Measurements from ENCODE around the gene ANO2. TPM values are rescaled to one million over a fixed set of nuclear protein-coding genes. Genes with fewer than 3 reads are reported as not detected.
A peak's percentile ranks its signal among the peaks of the same experiment; 100 is the strongest.

ANO2 gene
- total RNA-seq, 2 donors from 2014 or later, result 14.3 to 28.5 TPM

- Mint-ChIP-seq H3K4me3 (no peak overlapping the region), H3K9me3 (peaks cover 3% of the 10 kb centered on the region), H3K4me1 (peaks cover 8% of the 10 kb centered on the region), H3K27me3 (ENCODE audit: insufficient read depth) (peaks cover 25% of the 10 kb centered on the region), H3K36me3 (ENCODE audit: low read depth) (peaks cover 3% of the 10 kb centered on the region), H3K27ac (no peak overlapping the region)
- H3K9ac ChIP-seq (ENCODE audit: extremely low read depth, low read length, poor library complexity, severe bottlenecking), result no peak overlapping the region
- no peaks in the 10 kb centered on the region for H3K36me3 ChIP-seq (ENCODE audit: control insufficient read depth, insufficient read depth, low read length)
- no peak for DNase-seq
- no peak overlapping the region for H3K27ac ChIP-seq (ENCODE audit: low read depth, low read length)
- H3K9me3 ChIP-seq (ENCODE audit: control insufficient read depth, low read length), result peaks cover 6% of the 10 kb centered on the region
- H3K27me3 ChIP-seq (ENCODE audit: control insufficient read depth, insufficient read depth, low read length, poor library complexity, severe bottlenecking), result peaks cover 10% of the 10 kb centered on the region
- WGBS, 2 experiments (ENCODE audit: insufficient coverage in 1 of 2, insufficient read length in 1 of 2), result 87 to 89% methylated on average over 9 of the region's 9 CpGs
- TF ChIP-seq, protein P1, sequence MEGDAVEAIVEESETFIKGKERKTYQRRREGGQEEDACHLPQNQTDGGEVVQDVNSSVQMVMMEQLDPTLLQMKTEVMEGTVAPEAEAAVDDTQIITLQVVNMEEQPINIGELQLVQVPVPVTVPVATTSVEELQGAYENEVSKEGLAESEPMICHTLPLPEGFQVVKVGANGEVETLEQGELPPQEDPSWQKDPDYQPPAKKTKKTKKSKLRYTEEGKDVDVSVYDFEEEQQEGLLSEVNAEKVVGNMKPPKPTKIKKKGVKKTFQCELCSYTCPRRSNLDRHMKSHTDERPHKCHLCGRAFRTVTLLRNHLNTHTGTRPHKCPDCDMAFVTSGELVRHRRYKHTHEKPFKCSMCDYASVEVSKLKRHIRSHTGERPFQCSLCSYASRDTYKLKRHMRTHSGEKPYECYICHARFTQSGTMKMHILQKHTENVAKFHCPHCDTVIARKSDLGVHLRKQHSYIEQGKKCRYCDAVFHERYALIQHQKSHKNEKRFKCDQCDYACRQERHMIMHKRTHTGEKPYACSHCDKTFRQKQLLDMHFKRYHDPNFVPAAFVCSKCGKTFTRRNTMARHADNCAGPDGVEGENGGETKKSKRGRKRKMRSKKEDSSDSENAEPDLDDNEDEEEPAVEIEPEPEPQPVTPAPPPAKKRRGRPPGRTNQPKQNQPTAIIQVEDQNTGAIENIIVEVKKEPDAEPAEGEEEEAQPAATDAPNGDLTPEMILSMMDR (conservative IDR thresholded peaks at IDR 0.05), result no peak
- no peaks in the 10 kb centered on the region for H3K4me1 ChIP-seq (ENCODE audit: control insufficient read depth, insufficient read depth, low read length)
- no peak overlapping the region for H3K4me3 ChIP-seq (ENCODE audit: low read length)
Observed at GRCh38 chr12:5705791-5706190, 239.3 kb downstream of the ANO2 start.

DNA sequence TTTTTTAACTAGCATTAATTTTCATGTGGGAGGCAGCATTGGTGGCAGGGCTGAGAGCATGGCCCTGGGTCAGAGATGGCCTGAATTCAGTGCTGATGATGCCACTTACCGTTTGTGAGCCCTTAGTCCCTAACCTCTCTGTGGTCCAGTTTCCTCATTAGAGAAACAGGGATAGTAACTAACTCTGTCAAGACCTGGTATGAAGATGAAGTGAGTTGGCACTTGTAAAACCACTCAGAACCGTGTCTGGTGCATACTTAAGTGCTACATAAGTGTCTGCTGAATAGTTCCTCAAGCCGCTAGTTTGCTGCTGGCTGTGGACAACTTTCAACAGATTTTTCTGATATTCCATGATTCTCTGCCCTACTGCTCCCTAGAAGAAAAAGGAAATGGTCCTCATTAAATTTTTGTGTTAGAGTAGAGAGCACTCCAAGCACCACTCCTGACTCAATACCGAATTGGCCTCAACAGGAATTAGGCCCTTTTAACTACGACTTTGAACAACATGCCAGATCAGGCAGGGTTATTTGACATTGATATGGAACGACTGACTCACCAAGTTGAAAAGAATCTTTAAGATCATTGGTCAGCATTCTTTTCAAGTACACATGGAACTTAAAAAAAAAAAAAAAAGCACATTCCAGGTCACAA, 250.2 kb downstream of the ANO2 start:
- H3K27me3 ChIP-seq (ENCODE audit: control insufficient read depth, insufficient read depth, low read length, poor library complexity, severe bottlenecking), result peaks cover 48% of the 10 kb centered on the region
- 90% methylated on average over 6 of the region's 6 CpGs for WGBS, 2 experiments (ENCODE audit: insufficient coverage in 1 of 2, insufficient read length in 1 of 2)
- TF ChIP-seq, protein P1 (conservative IDR thresholded peaks at IDR 0.05), result no peak
- peaks cover 54% of the 10 kb centered on the region for H3K9me3 Mint-ChIP-seq
- no peak overlapping the region for H3K9ac ChIP-seq (ENCODE audit: extremely low read depth, low read length, poor library complexity, severe bottlenecking)
- H3K9me3 ChIP-seq (ENCODE audit: control insufficient read depth, low read length), result peaks cover 30% of the 10 kb centered on the region
- H3K36me3 Mint-ChIP-seq (ENCODE audit: low read depth), result peaks cover 43% of the 10 kb centered on the region
- no peak overlapping the region for H3K27ac ChIP-seq (ENCODE audit: low read depth, low read length)
- DNase-seq, result peak; percentile 11
- no peak overlapping the region for H3K27ac Mint-ChIP-seq
- H3K4me1 Mint-ChIP-seq, result peaks cover 3% of the 10 kb centered on the region
- no peak overlapping the region for H3K4me3 Mint-ChIP-seq
- no peaks in the 10 kb centered on the region for H3K36me3 ChIP-seq (ENCODE audit: control insufficient read depth, insufficient read depth, low read length)
- H3K4me3 ChIP-seq (ENCODE audit: low read length), result no peak overlapping the region
- no peaks in the 10 kb centered on the region for H3K4me1 ChIP-seq (ENCODE audit: control insufficient read depth, insufficient read depth, low read length)
- peaks cover 54% of the 10 kb centered on the region for H3K27me3 Mint-ChIP-seq (ENCODE audit: insufficient read depth)

DNA sequence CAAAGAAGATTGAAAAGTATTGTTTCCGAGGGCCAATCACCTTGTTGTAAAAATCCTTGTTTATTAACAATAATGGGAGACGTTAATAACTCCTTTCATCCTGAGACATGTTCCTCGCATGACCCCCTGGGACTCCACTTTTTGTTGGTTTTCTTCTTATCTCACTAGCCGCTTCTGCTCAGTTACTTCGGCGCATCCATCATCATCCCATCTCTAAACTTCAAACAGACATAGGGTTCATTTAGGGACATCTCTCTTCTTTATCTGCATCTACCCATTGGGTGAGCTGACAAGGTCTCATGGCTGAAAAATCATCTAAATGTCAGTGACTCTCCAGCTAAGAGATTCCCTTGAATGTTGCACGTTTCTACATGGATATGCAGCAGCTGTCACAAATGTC, 252.2 kb downstream of the ANO2 start:
- H3K4me3 Mint-ChIP-seq, result no peak overlapping the region
- Histone ChIP-seq H3K4me1 (ENCODE audit: control insufficient read depth, insufficient read depth, low read length) (peaks cover 7% of the 10 kb centered on the region), H3K27me3 (ENCODE audit: control insufficient read depth, insufficient read depth, low read length, poor library complexity, severe bottlenecking) (peaks cover 69% of the 10 kb centered on the region), H3K9me3 (ENCODE audit: control insufficient read depth, low read length) (peaks cover 30% of the 10 kb centered on the region), H3K27ac (ENCODE audit: low read depth, low read length) (no peak overlapping the region), H3K4me3 (ENCODE audit: low read length) (no peak overlapping the region), H3K9ac (ENCODE audit: extremely low read depth, low read length, poor library complexity, severe bottlenecking) (no peak overlapping the region), H3K36me3 (ENCODE audit: control insufficient read depth, insufficient read depth, low read length) (no peaks in the 10 kb centered on the region)
- TF ChIP-seq, protein P1 (conservative IDR thresholded peaks at IDR 0.05), result no peak
- DNase-seq, result no peak
- peaks cover 43% of the 10 kb centered on the region for H3K9me3 Mint-ChIP-seq
- H3K4me1 Mint-ChIP-seq, result peaks cover 22% of the 10 kb centered on the region
- WGBS, 2 experiments (ENCODE audit: insufficient coverage in 1 of 2, insufficient read length in 1 of 2), result 96% methylated on average over 7 of the region's 7 CpGs
- H3K36me3 Mint-ChIP-seq (ENCODE audit: low read depth), result peaks cover 41% of the 10 kb centered on the region
- H3K27ac Mint-ChIP-seq, result no peak overlapping the region
- peaks cover 60% of the 10 kb centered on the region for H3K27me3 Mint-ChIP-seq (ENCODE audit: insufficient read depth)

Data from endodermal cell (in vitro differentiated cells).